ENCODE data around the gene RARA.

Gene RARA

DNA sequence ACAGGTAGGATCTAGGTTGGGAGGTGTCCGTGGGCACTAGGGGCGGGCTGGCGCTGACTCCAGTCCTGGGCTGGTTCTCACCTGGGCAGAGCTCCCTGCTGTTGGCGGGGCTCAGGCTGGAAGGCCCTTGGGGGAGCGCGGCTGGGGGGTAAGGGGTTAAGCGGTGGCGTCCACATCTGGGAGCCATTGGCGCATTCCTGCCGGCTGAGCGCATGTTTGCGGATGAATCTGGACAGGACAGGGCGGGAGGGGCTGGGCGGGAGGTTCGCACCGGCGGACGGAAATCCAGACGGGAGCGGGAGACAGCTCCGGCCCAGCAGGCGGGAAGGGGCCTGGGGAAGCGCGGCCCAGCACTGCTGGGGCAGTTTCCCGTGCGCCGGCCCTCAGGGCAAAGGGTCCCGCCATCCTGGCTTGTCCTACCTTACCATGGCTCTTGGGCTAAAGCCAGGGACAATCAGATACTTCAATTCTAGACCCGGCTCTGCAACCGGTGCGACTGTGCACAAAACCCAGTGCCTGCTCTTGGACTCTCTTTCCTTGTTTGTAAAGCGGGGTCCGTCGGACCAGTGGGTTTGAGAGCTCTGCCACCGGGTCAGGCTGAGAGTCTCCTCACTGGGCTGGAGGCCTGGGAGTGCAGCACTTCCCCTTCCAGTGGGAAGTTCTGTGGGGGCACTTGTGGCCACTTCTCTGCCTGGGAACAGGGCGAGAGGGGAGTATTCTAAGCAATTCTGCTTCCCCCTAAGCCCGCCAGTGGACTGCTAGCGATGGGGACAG, 7.8 kb downstream of the RARA start:
- no peak for DNase-seq (ENCODE audit: low spot score)

DNA sequence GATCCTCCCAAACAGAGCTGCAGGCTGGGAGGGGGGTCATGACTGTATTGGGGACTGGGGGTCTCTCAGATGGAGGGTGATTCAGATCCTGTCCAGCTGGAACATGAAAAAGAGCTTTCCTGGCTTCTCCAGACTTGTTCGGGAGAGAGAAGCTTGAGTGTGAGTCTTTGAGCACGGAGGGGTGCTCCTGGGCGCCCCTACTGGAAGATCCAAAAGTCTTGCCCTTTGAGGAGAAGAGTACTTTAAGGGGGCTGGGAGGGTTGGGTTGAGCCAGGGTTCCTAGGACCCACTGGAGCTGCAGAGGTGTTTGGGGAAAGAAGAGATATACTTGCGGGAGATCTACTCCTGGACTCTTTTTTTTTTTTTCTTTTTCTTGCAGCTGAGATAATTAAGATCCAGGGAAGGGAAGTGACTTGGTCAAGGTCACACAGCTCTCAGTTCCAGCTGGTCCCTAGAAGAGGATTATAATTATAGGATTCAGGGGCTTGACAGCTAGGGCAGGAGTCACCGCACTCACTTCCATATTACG, 8.4 kb downstream of the RARA start:
- DNase-seq (ENCODE audit: low spot score): no peak

DNA sequence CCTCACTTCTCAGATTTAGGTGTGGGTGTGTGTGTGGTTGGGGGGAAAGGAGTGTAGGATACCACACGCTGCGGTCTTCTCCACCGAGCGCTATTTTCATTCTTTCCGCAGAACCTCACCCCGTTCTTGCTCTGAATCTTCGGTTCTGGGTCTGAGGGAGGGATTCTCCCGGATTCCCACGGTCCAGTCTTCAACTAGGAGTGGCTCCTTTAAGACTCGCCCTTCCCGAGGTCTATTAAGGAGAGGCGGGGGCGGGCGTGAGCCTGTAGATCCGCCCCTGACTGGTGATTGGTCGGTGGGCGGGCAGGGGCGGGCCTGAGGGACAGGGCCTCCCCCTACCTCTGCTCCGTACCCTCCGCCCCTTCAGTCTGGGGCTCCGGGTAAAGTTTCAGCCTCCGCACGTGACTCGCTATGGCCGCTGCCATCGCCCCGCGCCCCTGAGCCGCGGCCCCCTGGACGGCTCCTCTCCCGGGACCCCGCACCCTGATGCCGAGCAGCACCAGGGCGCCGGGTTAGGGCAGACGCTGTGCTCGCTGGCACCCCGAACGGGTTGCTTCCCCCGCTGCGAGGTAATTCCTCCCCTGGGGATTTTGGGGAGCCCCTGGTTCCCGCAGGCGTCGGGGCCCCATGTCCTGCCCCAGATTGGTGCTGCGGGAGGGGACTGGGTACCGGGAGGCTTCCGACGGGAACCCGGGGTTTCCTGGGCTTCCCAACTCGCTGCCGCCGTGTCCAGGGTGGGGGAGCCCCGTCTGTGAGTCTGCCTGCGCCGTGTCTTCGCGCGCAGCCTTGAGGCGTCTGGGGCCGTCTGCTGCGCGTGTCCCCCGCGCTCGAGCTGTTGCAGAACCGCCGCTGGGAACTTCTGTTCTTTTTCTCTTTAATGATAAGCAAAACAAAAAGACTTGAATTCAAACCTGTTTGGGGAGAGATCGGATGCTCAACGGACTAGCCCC, 9.2 kb downstream of the RARA start:
- DNase-seq (ENCODE audit: low spot score): peak; percentile 94

GRCh38 chr17:40318830-40319391, 9.9 kb downstream of the RARA start:
- DNase-seq (ENCODE audit: low spot score): no peak

DNA sequence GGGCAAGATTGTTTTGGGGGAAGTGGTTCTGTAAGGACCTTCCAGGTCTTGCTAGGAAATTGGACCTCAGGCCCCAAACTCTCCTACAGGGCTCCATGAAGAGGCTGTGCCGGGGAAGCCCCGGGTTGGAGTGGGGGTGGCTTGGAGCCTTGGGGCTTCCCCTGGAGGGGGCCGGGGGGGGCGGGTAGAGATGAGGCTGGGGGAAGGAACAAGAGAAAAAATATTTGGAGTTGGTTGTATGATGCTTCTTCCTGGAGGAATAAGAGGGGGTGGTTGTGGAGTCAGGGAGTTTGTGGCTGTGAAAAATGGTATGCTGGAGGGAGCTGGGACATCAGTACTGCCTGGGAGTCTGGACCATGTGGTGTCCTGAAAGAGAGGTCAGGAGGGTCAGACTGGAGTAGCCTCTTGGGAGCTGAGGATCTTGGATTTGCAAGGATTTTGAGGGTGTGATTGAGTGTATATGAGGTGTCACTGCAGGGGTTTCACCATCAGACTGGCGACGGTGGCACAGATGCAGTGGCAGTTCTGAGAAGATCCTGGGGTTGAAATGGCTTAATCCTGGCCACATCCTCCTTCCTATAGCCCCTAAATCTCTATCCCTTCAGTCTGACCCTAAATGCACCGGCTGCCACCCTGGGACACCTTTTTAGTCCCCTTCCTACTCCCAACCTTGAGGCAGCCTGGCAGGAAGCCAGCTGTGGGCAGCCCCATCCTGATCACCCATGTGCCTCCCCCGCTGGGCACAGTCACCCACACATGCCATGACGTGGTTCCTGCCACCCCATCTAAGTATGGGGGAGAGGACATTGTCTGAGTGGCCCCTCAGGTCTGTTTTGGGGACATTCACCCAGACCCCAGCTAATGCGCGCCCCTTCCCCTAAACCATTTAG, 10.9 kb downstream of the RARA start:
- no peak for DNase-seq (ENCODE audit: low spot score)

DNA sequence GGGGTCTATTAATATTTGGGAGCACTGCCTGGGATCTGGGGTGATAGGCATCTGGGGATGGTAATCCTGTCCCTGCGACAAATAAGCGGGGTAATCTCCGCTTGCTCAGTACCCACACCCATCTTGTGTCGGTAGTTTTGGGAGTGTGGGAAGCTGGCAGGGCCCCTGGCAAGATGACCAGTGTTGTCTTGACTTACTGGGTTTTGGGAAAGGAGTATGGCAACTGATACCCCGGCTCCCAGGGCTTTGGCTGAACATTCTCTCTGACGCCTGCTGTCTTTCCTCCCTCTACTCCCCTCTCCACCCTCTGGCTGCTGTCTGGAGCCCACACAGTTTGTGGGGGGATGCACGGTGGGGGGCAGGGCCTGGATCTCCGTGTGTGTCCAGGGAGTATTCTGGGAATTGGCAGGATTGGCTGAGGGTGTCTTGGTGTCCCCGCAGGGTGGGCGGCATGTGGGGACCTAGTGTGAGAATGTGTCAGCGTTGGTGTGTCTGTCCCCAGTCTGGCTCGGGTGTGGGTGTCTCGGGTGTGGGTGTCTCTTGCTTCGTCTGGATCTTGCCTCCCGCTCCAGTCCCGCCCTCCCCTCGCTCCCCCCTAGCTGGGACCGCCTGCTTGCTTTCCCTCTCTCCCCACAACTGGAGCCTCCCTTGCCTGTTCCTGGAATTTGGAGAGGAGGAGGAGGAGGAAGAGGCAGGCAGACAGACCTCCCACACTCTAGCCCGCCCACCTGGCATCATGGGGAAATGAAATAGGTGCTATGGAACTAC, 12.0 kb downstream of the RARA start:
- no peak for DNase-seq (ENCODE audit: low spot score)

- DNase-seq (ENCODE audit: low spot score): no peak
These were observed 12.5 kb downstream of the RARA start for GRCh38 chr17:40321524-40321929.

- DNase-seq (ENCODE audit: low spot score): no peak
These were observed 13.0 kb downstream of the RARA start for GRCh38 chr17:40321961-40322357.

GRCh38 chr17:40322358-40323315, 13.7 kb downstream of the RARA start:
- DNase-seq (ENCODE audit: low spot score): peak; percentile 57

- no peak for DNase-seq (ENCODE audit: low spot score)
These were observed 14.7 kb downstream of the RARA start for GRCh38 chr17:40323391-40324381.

DNA sequence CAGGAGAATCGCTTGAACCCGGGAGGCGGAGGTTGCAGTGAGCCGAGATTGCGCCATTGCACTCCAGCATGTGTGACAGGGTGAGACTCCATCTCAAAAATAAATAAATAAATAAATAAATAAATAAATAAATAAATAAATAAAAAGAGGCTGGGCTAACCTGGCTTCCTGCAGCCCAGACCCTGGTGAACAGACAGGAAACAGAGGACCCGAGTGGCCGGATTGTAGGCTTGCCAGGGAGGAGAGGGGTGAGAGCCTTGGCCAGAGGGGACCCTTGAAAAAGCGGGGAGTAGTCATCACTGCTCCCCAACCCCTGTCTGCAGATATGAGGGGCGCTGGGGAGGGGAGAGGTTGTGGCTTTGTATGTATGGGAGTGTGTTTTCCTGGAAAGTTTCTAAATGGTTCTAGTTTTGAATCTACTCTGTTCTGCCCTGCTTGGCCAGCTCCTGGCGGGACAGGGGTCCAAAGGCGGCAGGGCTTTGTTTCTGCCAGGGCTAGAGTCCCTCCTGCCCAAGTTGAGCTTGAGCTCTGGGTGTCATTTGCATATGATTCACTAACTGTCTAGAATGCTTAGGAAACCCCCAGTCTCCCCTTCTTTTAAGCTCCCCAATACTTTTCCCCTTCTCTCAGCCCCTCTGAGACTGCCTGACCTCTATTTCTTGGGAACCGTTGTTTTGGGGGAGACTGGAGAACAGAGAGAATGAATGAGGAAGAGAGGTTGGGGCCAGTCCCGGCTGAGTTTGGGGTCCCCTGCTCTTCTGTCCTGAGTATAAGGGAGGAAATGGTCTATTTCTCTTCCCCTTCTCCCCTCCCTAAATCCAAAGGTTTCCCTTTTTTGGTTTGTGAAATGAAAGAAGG, 16.4 kb downstream of the RARA start:
- DNase-seq (ENCODE audit: low spot score): no peak

- DNase-seq (ENCODE audit: low spot score): no peak
These were observed 17.2 kb downstream of the RARA start for GRCh38 chr17:40326014-40326831.

GRCh38 chr17:40326832-40327199, 17.8 kb downstream of the RARA start:
- DNase-seq (ENCODE audit: low spot score): no peak

DNA sequence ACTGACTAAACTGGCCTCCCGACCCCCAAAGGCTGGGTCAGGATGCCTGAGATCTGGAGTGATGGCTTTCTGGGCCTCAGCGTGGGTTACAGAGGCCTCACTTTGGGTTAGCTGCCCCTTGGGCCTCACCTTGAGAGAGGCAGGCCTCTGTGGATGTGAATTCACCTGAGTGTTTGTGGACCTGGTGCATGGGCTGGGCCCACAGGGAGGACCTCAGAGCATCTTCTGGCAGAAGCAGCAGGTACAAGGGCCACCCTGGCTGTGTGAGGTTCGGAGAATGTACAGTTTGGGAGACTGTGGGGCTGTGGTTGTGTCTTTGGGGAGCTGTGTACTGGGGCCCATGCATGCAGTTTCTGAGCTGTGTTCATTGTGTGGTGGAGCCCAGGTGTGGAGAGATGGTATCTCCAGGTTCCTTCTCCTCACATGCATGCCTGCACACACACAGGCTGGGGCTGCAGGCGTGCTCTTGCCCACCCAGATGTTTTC, 18.3 kb downstream of the RARA start:
- no peak for DNase-seq (ENCODE audit: low spot score)

DNA sequence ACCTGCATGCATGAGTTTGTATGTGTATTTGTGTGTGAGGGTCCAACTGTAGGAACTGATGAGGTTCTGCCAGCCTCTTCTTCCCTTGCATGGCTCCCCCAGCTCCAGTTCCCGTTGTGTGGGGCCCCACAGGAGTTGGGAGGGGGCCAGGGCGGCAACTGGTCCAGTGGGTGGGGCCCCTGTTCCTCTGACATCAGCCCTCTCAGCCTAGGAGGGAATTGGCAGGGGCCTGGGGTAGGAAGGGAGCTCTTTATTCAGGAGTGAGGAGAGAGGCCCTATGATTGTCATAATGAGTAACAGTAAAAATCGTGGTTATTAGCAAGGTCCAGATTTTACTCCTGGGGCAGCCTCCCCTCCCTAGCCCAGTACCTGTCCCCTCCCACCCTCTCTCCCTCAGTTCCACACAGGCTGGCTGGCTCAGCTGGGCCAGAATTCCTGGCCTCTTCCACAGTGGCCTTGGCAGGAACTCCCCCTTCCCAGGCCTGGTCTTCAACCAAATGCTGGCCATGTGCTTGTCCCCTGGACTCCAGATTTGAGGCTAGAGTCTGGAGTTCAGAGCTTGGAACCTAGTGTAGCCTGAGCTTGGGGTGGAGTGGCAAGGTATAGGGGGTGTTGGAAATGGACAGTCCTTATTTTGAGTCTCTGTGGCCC, 18.9 kb downstream of the RARA start:
- no peak for DNase-seq (ENCODE audit: low spot score)

DNA sequence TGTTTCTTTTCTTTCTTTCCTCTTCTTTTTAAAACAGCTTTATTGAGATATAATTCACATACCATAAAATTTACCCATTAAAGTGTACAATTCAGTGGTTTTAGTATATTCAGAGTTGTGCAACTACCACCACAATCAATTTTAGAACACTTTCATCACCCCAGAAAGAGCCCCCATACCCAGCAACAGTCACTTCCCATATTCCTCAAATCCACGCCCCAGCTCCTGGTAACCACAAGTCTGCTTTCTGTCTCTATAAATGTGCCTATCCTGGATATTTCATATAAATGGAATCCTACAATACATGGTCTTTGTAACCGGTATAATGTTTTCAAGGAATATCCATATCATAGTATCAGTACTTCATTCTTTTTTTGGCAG, 19.4 kb downstream of the RARA start:
- no peak for DNase-seq (ENCODE audit: low spot score)

Measured in putamen (tissue), 1 donor.